ENCODE data around the gene MS4A6A.
"Not testable (repeated sequence)": the region's sequence is repeated elsewhere in the genome, so short reads cannot be mapped to it uniquely, and the experiment has no call there.

MS4A6A gene

GRCh38 chr11:60211206-60211605 lies 28.3 kb upstream of the MS4A6A start:
- POLR2A ChIA-PET = no interaction called here
- TF ChIP-seq CTCF (IDR thresholded peaks at IDR 0.05; ENCODE audit: insufficient read depth, low read length, missing control alignments) = no peak
- CTCF ChIA-PET = no interaction called here
- H3K4me3 ChIP-seq (ENCODE audit: low read depth, low read length) = no peak overlapping the region
- no peak for DNase-seq (ENCODE audit: low read depth, low spot score)

- no peak overlapping the region for H3K4me3 ChIP-seq (ENCODE audit: low read depth, low read length)
- CTCF ChIA-PET = no interaction called here
- DNase-seq (ENCODE audit: low read depth, low spot score) = no peak
- POLR2A ChIA-PET = no interaction called here
- TF ChIP-seq CTCF (IDR thresholded peaks at IDR 0.05; ENCODE audit: insufficient read depth, low read length, missing control alignments) = no peak
These were observed 27.1 kb upstream of the MS4A6A start for GRCh38 chr11:60209977-60210376.

GRCh38 chr11:60208951-60209350 lies 26.1 kb upstream of the MS4A6A start:
- no peak for DNase-seq (ENCODE audit: low read depth, low spot score)
- POLR2A ChIA-PET = no interaction called here
- TF ChIP-seq CTCF (IDR thresholded peaks at IDR 0.05; ENCODE audit: insufficient read depth, low read length, missing control alignments) = no peak
- CTCF ChIA-PET = no interaction called here
- H3K4me3 ChIP-seq (ENCODE audit: low read depth, low read length) = no peak overlapping the region

- H3K4me3 ChIP-seq (ENCODE audit: low read depth, low read length) = no peak overlapping the region
- DNase-seq (ENCODE audit: low read depth, low spot score) = no peak
- CTCF ChIA-PET = no interaction called here
- TF ChIP-seq CTCF (IDR thresholded peaks at IDR 0.05; ENCODE audit: insufficient read depth, low read length, missing control alignments) = no peak
- POLR2A ChIA-PET = no interaction called here
These were observed 25.4 kb upstream of the MS4A6A start for GRCh38 chr11:60208146-60208895.

GRCh38 chr11:60206616-60207015 lies 23.7 kb upstream of the MS4A6A start:
- DNase-seq (ENCODE audit: low read depth, low spot score) = no peak
- H3K4me3 ChIP-seq (ENCODE audit: low read depth, low read length) = no peak overlapping the region
- no peak for TF ChIP-seq CTCF (IDR thresholded peaks at IDR 0.05; ENCODE audit: insufficient read depth, low read length, missing control alignments)
- ChIA-PET POLR2A (no interaction called here), CTCF (no interaction called here)

- ChIA-PET POLR2A (no interaction called here), CTCF (no interaction called here)
- no peak for TF ChIP-seq CTCF (IDR thresholded peaks at IDR 0.05; ENCODE audit: insufficient read depth, low read length, missing control alignments)
- DNase-seq (ENCODE audit: low read depth, low spot score) = no peak
- H3K4me3 ChIP-seq (ENCODE audit: low read depth, low read length) = no peak overlapping the region
These were observed 22.0 kb upstream of the MS4A6A start for GRCh38 chr11:60204922-60205321.

GRCh38 chr11:60201334-60201733 lies 18.5 kb upstream of the MS4A6A start:
- H3K4me3 ChIP-seq (ENCODE audit: low read depth, low read length); CTCF ChIA-PET; POLR2A ChIA-PET; DNase-seq (ENCODE audit: low read depth, low spot score): not testable (repeated sequence)

All from AG04449 (cell line).